Measurements from ENCODE around the gene OXLD1. TPM values are rescaled to one million over a fixed set of nuclear protein-coding genes. Genes with fewer than 3 reads are reported as not detected.

The OXLD1 gene
- total and polyA plus RNA-seq, 10 of the 15 experiments (the other 5 are each of a cell fraction or from before 2014, with no cell fraction given) = 4.6 to 89.5 (median 39.8) TPM

- H3K4me2 ChIP-seq (ENCODE audit: control insufficient read depth, insufficient read depth) = peak overlapping the region; percentile 60
- peaks cover 20% of the 10 kb centered on the region for H3K79me2 ChIP-seq (ENCODE audit: control insufficient read depth, insufficient read depth, low read length)
- H3K9me3 ChIP-seq (replicated peaks; ENCODE audit: control insufficient read depth, insufficient read depth, low read length) = no peaks in the 10 kb centered on the region
- no peak for TF ChIP-seq RUNX3 (IDR thresholded peaks at IDR 0.05; ENCODE audit: low read length)
- no peak for TF ChIP-seq SIX5 (IDR thresholded peaks at IDR 0.05; ENCODE audit: low read depth, low read length, severe bottlenecking)
- no peak for TF ChIP-seq CREB1 (IDR thresholded peaks at IDR 0.05; ENCODE audit: low read depth)
- no peak for TF ChIP-seq CHD4 (IDR thresholded peaks at IDR 0.05)
- no peak for TF ChIP-seq CBFB (IDR thresholded peaks at IDR 0.05; ENCODE audit: low read depth)
- TF ChIP-seq PML (IDR thresholded peaks at IDR 0.05; ENCODE audit: low read length) = no peak
- no peak for TF ChIP-seq HSF1 (IDR thresholded peaks at IDR 0.05; ENCODE audit: low read depth, low read length)
- TF ChIP-seq FOXK2 (IDR thresholded peaks at IDR 0.05) = no peak
- TF ChIP-seq YBX1 (IDR thresholded peaks at IDR 0.05) = no peak
- no peak for TF ChIP-seq FOXM1 (IDR thresholded peaks at IDR 0.05; ENCODE audit: low read depth, low read length)
- no peak for TF ChIP-seq ZNF384 (IDR thresholded peaks at IDR 0.05; ENCODE audit: borderline replicate concordance, low read depth, low read length)
- TF ChIP-seq TBL1XR1 (IDR thresholded peaks at IDR 0.05; ENCODE audit: low read depth, low read length) = no peak
- no TSS peak for BruUV-seq (replicated peaks)
- ChIA-PET POLR2A (interaction anchor here (1.4 to 1.5 kb wide), 2 partner anchors 10 to 254 kb away, joined by 3 to 4 read pairs; partner anchors contain the start of gene MRPL12), RAD21 (ENCODE audit: unreplicated experiment) (no interaction called here), SMC1A (ENCODE audit: uncharacterized antibody, unreplicated experiment) (interaction anchor here (0.8 to 1.3 kb wide), 2 partner anchors 30 to 132 kb away, joined by 3 read pairs; no protein-coding TSS in a partner anchor), CTCF (interaction anchor here (0.7 to 1.8 kb wide), 5 partner anchors 10 to 157 kb away, joined by 3 to 9 read pairs (median 3); partner anchors contain the start of gene MRPL12)
- H3K9ac ChIP-seq (ENCODE audit: control insufficient read depth, insufficient read depth, low read length) = peak overlapping the region; percentile 71
- H3K27me3 ChIP-seq (replicated peaks in 1 of 2; ENCODE audit: control insufficient read depth in 2 of 2, insufficient read depth in 2 of 2, low read length in 1 of 2) = no peaks in the 10 kb centered on the region
- FAIRE-seq (no peak), ATAC-seq (no peak), DNase-seq (ENCODE audit: low read depth, low spot score) (no peak)
- H3K4me3 ChIP-seq = peak overlapping the region; percentile 89
- in situ Hi-C loops (cut with MboI) = no loop called here
- no peaks in the 10 kb centered on the region for H4K20me1 ChIP-seq (ENCODE audit: control insufficient read depth, insufficient read depth)
- H3K27ac ChIP-seq (ENCODE audit: control insufficient read depth, insufficient read depth) = no peak overlapping the region
- 70% methylated on average over 18 of the region's 18 CpGs for WGBS (ENCODE audit: insufficient coverage, insufficient replicate concordance, low lambda C conversion rate, missing lambda C conversion rate)
- no peak overlapping the region for H2AFZ ChIP-seq (ENCODE audit: control insufficient read depth, low read depth, low read length)
- intact Hi-C loops (cut with micrococcal nuclease; ENCODE audit: unreplicated experiment) = no loop called here
- peaks cover 18% of the 10 kb centered on the region for H3K4me1 ChIP-seq (ENCODE audit: control insufficient read depth, insufficient read depth, low read length)
- peaks cover 4 to 6% of the 10 kb centered on the region in 2 experiments; a peak in 3 of 4 replicates for H3K36me3 ChIP-seq (ENCODE audit: control insufficient read depth in 2 of 2, insufficient read depth in 2 of 2, low read length in 1 of 2)
Observed at GRCh38 chr17:81713004-81713555, 46.7 kb upstream of the OXLD1 start.

Measured in GM12878 (cell line).